GM19395 (cell line): ENCODE results near the gene ZSWIM8.

ENCODE experiments used
- ATAC-seq: cut with Tn5 transposase; IDR thresholded peaks from one replicate; pipeline ENCODE4 v1.9.1; 2021; ENCODE audit warnings: mild to moderate bottlenecking, moderate library complexity; ENCODE audit not compliant: unreplicated experiment

Gene ZSWIM8

GRCh38 chr10:73796766-73797165 is 11.4 kb downstream of the ZSWIM8 start:
- no peak for ATAC-seq

DNA sequence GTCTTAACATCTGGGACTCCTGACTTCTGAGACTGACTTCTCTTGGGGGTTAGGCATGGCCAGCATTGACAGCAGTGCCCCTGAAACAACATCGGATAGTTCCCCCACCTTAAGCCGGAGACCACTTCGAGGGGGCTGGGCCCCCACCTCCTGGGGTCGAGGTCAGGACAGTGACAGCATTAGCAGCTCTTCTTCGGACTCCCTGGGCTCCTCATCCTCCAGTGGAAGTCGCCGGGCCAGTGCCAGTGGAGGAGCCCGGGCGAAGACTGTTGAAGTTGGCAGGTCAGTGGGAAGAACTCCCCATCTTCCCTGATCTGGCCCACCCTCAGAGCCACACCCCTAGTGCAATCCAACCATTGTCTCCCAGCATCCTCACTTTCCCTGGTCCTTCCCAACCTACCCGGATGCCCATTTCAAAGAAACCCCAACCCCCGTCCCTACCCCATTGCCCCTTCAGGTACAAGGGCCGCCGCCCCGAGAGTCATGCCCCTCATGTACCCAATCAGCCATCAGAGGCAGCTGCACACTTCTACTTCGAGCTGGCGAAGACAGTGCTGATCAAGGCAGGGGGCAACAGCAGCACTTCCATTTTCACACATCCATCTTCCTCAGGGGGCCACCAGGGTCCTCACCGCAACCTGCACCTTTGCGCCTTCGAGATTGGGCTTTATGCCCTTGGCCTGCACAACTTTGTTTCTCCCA is 12.1 kb downstream of the ZSWIM8 start:
- ATAC-seq: no peak

DNA sequence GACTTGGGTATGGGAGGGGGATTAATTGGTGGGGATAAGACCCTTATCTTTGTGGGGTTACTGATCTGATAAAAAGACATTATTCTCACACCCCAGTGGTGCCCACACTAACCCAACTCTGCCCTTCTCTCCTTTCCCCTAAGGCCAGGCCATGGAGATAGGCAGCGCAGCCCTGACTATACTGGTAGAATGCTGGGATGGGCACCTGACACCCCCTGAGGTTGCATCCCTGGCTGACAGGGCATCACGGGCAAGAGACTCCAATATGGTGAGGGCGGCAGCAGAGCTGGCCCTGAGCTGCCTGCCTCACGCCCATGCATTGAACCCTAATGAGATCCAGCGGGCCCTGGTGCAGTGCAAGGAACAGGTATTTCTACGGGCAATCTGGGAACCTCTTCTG is 12.7 kb downstream of the ZSWIM8 start:
- no peak for ATAC-seq

GRCh38 chr10:73798927-73799560 is 13.6 kb downstream of the ZSWIM8 start:
- no peak for ATAC-seq

DNA sequence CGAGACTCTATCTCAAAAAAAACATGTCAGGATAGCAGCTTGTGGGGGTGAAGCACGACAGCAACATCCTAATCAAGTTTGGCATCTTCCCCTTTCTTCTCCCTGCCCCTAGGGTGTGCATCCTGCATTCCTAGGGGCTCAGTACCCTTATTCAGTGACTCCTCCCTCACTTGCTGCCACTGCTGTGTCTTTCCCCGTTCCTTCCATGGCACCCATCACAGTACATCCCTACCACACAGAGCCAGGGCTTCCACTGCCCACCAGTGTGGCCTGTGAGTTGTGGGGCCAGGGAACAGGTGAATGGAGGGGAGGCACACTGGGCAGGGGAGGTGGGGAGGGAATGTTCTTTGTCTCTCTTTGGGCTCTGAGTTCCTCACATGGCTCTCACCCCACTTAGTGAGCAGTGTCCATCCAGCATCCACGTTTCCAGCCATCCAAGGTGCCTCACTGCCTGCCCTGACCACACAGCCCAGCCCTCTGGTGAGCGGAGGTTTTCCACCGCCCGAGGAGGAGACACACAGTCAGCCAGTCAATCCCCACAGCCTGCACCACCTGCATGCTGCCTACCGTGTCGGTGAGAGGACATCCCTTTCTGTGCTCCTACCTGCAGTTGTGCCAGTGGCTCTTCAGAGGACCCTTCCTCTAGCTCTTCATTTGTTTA is 14.6 kb downstream of the ZSWIM8 start:
- no peak for ATAC-seq

DNA sequence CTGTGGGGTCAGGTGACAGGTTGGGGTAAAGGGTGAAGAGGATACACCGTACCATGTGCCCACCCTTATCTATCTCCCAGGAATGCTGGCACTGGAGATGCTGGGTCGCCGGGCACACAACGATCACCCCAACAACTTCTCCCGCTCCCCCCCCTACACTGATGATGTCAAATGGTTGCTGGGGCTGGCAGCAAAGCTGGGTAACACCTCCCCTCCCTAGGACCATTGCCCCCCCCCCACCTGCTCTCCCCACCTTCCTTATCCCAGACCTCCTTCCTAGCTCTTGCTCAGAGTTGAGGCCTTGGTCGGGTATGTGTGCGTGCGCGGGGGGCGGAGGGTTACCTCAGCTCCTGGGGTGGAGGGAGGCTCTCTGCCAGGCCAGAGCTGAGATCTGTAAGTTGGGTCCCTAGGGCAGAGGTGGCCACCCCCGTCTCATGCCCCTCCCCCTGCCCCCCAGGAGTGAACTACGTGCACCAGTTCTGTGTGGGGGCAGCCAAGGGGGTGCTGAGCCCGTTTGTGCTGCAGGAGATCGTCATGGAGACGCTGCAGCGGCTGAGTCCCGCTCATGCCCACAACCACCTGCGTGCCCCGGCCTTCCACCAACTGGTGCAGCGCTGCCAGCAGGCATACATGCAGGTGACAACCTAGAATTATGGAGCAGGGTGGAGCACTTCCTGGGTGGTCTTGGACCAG is 15.3 kb downstream of the ZSWIM8 start:
- no peak for ATAC-seq

DNA sequence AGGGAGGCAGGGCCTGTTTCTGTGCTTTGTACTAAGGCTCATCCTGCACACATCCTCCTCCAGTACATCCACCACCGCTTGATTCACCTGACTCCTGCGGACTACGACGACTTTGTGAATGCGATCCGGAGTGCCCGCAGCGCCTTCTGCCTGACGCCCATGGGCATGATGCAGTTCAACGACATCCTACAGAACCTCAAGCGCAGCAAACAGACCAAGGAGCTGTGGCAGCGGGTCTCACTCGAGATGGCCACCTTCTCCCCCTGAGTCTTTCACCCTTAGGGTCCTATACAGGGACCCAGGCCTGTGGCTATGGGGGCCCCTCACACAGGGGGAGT is 15.8 kb downstream of the ZSWIM8 start:
- ATAC-seq: no peak

- no peak for ATAC-seq
Measured at GRCh38 chr10:73802276-73802991, 17.0 kb downstream of the ZSWIM8 start.

DNA sequence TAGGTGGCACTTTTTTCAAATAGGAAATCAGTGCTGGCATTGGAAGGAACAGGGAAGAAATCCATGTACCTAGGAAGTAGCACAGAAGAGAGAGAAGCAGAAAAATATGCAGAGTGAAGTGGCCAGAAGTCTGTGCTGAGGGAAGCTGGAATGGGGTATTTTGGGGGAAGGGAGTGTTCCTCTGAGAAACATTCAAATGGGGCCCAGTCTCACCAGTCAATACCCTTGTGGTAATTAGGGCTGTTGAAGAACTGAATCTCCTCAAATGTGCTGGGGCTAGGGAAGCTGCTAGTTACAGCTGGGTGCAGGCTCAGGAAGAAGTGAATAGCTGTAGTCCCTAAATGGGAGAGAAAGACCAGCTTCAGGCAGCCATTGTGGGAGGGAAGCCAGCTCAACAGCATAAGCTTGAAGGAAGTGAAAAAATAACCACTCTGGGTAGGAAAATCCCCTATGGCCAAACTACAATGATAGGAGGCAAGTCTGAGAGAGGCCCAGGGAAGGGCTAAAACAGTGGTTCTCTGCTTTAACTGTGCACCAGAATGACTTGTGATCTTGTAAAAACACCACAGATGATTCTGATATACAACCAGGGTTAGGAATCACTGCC is 18.4 kb downstream of the ZSWIM8 start:
- ATAC-seq: peak; percentile 58

DNA sequence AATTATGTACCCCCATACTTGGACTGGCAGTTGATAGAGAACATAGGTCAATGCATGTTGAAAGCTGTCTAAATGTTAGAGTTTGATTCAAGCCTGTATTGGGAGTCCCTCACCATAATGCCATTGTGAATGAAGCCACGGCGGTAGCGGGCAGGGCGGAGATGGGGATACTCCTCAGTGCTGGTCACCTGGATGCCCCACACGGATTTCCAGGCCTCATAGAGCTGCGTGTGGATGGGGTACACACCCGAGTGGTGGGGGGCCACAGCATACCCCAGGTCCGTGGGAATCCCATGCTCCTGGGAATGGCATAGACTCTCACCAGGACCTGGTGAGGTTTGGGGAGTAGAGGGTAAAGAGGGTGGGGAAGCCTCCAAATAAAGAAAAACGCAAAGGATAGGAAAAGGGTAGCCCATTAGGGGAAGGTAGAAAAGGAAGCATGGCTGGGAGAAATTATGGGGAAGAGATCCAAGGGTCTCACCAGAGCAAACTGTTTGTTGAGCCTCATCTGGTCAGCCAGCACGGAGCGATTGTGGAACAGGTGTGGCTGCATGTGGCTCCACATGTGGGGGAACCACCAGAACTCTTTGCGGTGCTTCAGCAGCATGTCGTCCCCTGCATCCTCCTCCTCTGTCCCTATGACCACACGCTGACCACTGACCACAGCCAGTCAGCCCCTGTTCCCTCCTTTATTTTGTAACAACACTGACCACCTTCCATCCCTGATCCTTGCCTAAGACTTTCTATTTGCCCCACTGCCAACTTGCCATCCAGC is 21.0 kb downstream of the ZSWIM8 start:
- ATAC-seq: no peak

GRCh38 chr10:73807471-73807870 is 22.1 kb downstream of the ZSWIM8 start:
- ATAC-seq: no peak

DNA sequence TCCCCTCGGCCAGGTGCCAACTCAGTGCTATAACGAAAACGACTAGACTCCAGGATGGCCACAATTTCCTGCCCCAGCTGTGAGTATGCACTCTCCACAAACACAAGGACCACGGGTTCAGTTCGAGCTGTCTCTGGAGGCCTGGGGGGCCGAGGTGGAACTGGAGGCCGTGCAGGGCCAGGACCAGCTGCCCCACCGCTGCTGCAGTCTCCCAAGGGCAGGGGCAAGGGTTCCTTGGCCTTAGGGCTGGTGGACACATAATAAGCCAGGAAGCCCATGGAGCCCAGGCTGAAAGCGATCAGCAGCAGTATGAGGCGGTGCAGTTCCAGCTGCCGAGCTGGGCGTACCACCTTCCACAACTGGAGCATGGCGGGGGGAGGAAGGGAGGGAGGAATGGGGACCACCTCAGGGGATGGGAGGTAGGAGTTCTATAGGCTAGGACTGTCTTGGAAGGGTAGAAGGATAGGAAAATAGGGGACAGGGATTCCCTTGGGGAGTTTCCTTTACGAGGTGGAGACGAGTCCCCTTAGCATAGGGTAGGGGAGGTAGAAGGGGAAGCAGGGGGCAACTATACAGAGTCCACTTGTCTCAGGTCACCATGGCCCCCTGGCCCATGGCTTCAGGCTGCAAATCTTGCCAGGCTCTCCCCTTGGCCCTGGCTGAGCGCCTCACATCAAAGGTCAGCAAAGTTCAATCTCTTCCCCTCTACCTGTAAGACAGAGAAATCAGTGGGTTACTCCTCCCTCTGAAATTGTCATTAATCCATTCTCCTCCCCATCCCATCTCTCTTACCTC is 22.8 kb downstream of the ZSWIM8 start:
- no peak for ATAC-seq

- ATAC-seq: no peak
Measured at GRCh38 chr10:73809061-73809818, 23.8 kb downstream of the ZSWIM8 start.

DNA sequence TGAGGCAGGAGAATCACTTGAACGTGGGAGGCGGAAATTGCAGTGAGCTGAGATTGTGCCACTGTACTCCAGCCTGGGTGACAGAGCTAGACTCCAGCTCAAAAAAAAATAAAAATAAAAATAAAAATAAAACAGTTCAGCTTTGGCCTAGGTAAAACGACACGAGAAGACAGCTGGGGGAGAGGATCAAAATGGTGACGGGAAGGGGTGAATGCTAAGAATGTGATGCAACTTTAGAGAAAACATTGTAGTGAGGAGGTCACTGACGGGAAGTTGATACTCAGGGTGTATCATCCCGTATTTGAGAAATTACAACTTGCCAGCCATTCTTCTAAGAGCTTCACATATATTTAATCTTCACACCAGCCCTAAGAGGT is 24.9 kb downstream of the ZSWIM8 start:
- ATAC-seq: no peak

DNA sequence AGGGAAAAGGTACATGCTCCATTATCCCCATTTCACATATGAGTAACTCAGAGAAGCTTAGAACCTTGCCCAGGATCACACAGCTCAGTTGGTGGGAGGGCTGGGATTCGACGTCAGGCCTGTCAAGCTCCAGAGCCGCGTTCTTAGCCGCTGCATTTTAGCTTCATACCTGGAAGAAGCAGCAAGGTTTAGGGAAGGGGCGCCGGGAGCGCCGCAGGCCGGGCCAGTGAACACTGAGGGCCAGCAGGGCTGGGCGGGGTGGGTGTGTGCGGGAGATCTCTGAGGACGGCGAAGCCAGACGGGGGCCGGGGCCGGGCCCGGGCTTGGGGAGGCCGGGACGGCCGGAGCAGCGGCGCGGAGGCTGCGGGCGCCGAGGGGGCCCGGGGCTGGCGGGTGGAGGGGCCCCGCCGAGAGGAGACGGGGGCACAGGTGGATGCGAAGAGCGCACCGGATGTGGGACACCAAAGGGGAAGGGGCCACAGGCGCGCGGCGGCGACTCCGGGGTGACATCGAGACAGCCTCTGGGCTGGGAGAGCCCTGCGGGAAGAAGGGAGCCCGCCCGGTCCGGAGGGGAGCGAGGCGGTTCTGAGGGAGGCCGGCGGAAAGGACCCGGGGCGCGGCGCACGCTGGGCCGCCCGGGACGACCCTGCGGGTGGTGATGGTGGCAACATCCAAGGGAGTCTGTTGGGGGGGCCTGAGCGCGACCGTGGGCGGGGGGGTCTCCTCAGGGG is 25.5 kb downstream of the ZSWIM8 start:
- peak; percentile 49 for ATAC-seq

GRCh38 chr10:73812657-73813056 is 27.3 kb downstream of the ZSWIM8 start:
- no peak for ATAC-seq

DNA sequence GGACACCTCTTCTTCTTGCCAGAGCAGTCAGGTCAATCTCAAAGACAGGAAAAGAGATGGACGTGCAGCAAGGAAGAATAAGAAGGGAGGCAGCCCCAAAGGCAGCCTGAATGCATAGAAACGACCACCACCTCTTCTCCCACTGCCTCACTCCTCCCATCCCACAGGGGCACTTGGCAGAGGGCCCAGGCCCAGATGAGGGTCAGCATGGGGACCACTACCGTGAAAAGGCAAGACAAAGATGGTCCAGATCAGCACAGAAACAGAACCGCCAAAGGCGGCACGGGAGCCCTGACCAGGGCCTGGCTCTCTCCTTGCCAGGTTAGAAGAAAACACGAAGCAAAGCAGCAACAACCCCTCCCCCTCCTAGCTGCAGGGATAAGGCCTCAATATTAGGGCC is 27.9 kb downstream of the ZSWIM8 start:
- ATAC-seq: no peak
